ENCODE results near the gene MTCL1.

MTCL1 gene

DNA sequence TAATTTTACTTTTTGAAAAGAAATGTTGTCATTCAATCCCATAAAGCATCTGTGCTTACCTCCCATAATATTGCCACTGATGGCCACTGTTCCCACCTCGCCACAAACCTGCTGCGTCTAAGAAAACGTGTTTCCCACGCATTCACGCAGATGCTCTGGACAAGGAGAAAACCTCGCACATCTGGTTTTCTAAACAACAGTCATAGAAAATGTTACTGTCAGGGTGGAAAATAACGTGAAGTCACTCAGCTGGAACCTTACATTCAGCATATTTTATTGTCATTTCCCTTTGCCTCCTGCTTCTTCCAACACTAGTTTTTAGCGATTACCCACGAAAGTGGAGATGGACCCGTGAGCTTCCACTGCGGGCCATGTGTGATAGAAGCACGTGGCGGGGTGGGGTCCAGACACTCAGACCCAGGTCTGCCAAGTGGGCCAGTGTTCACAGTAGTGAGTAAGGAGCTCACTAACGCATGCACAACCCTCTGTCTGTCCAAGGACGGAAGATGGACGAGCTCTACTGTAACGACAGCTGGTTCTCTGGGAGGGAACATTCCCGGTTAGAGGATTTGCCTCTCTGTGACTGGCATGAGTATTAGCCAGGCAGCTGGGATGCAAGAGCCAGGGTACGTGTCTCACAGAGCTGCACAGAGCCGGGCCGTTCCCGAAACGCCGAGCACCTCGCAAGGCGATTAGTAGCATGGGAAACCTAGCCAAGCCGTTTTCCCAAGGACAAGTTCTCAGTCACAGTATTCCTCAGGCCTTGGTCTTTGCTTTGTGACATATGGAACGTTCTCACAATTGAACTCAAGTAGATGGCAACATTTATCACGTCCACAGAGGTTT lies 94.5 kb downstream of the MTCL1 start:
- Histone ChIP-seq H3K9ac (ENCODE audit: low read depth, low read length) (no peak overlapping the region), H3K9me3 (ENCODE audit: control insufficient read depth, insufficient read depth, low read length) (no peaks in the 10 kb centered on the region), H3K4me1 (ENCODE audit: insufficient read depth, low read length) (peaks cover 43% of the 10 kb centered on the region), H3K36me3 (ENCODE audit: insufficient read depth, low read length) (no peaks in the 10 kb centered on the region; the same call in 1 of the 2 replicates)

DNA sequence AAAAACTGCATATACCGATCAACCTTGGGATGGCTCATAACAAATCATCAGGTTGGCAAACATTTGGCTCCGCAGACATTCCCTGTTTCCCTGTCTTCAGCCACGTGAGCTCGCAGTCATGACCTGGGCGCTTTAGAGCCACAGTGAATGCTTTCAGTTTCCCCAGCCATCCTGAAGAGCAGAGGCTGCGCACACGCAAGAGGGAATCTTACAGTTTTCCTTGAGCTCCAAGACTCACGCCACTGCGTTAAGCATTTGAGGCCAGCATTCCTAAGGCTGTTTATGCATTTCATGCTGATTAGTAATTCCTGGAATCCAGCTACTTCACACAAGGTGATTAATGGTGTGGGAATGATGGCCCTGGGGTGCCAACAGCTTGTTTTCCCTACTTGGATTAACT lies 95.1 kb downstream of the MTCL1 start:
- Histone ChIP-seq H3K9ac (ENCODE audit: low read depth, low read length) (no peak overlapping the region), H3K9me3 (ENCODE audit: control insufficient read depth, insufficient read depth, low read length) (no peaks in the 10 kb centered on the region), H3K36me3 (ENCODE audit: insufficient read depth, low read length) (no peaks in the 10 kb centered on the region; the same call in 1 of the 2 replicates), H3K4me1 (ENCODE audit: insufficient read depth, low read length) (peaks cover 36% of the 10 kb centered on the region)

DNA sequence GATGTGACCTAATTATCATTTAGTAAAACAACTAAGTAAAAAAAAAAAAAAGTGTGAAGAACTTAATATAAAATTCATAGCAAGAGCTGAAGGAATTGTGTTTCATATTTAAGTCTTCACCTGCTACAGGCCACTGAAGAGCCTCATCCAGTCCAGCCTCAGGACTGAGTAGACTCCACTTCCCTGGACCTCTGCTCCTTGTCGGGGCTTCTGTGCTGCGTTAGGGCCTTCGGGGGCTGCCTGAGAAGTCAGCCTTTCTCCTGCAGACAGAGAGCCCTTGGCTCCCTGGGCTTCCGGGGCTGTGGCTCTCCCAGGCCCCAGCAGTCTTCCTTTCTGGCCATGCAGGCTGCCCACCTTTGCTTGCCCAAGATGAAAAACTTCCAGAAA lies 95.5 kb downstream of the MTCL1 start:
- Histone ChIP-seq H3K4me1 (ENCODE audit: insufficient read depth, low read length) (peaks cover 32% of the 10 kb centered on the region), H3K9me3 (ENCODE audit: control insufficient read depth, insufficient read depth, low read length) (no peaks in the 10 kb centered on the region), H3K36me3 (ENCODE audit: insufficient read depth, low read length) (peaks cover 3% of the 10 kb centered on the region), H3K9ac (ENCODE audit: low read depth, low read length) (no peak overlapping the region)

DNA sequence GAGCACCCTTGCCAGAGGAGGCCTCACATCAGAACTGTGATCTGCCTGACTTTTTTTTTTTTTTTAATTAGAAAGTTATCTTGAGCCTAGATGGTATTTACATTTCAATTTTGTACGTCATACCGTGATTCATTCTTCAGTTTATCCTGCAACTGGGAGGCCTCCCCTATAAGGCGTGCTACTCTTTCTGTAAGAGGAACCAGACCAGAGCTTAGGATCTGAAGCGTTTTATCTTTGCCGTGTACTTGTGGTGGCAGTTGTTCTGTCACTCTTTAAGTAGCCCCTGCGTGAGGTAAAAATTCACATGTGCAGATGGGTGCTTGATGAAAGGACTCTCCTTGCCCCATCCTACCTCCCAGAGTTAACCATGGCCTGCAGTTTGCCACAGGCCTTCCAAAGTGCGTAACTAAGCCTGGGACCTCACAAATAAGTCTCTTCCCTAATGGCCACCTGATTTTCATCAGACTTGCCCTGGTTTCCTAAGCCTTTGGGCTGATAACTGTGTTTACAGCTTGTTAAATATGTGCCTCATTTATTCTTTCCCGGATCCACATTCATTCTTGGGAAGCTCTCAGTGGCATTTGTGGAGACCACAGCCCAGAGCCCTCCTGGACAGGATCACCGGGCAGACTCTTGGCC lies 96.0 kb downstream of the MTCL1 start:
- Histone ChIP-seq H3K36me3 (ENCODE audit: insufficient read depth, low read length) (peaks cover 4% of the 10 kb centered on the region), H3K9ac (ENCODE audit: low read depth, low read length) (no peak overlapping the region), H3K4me1 (ENCODE audit: insufficient read depth, low read length) (peaks cover 27% of the 10 kb centered on the region), H3K9me3 (ENCODE audit: control insufficient read depth, insufficient read depth, low read length) (no peaks in the 10 kb centered on the region)

DNA sequence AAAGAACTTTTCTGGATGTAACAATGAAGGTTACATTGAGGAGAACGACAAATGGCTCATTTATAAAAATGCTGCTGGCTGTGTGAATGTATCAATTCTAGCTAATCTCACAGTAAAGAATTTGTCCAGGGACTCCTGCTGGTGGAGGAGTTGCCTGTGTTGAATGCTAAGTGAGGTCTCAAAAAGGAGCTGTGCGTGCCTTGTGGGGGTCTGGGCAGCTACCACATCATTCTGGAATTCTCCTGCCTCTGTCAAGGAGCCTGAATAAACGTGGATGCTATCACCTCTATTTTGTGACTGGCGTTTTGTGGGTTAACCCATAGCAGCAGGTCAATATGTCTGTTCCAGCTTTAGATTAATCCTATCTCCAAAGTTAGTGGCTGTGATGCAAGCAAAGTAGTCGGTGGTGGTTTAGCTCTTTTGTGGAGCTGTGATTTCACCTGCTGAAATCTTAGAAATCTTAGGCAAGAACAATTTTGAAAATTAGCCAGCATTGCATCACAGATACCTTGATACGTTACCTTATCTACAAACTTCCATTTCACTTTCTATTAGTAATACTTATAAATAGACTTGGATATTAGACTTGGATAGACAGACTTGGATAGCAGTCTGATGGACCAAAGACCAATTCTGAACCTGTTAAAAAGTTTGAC lies 96.8 kb downstream of the MTCL1 start:
- H3K36me3 ChIP-seq (ENCODE audit: insufficient read depth, low read length): peaks cover 6% of the 10 kb centered on the region
- H3K9ac ChIP-seq (ENCODE audit: low read depth, low read length): no peak overlapping the region

DNA sequence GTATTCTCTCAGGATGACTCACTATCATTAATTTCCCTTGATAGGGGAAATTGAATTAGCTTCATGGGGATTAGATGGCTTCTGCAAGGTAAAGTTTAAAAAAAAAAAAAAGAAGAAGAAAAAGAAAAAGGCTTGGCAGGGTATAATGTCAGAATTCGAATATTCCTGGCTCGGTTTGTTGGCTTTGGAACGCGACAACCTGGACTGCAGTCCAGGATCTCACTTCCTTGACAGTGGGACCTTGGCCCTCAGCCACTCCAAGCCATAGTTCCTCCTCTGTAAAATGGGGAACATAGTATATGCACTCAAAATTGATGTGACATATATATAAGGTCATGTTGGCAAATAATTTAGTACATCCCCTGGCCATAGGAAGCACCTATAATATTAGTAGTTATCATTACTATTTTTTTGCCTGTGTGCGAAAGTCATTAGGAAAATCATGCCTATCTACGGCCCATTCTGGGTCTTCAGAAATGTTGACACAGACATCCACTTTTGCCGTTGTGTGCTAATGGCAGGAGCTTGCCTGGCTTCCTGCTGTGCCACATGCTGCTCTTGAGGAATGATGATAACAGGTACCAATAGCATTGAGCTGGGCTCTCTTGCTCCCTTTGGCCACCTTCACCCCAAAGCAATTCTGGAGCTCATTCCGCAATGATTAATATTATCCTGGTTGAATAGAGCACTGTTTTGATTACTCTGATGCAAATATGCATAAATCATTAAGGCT lies 97.9 kb downstream of the MTCL1 start:
- no peak overlapping the region for H3K9ac ChIP-seq (ENCODE audit: low read depth, low read length)
- peaks cover 19% of the 10 kb centered on the region for H3K4me1 ChIP-seq (ENCODE audit: insufficient read depth, low read length)
- no peaks in the 10 kb centered on the region for H3K9me3 ChIP-seq (ENCODE audit: control insufficient read depth, insufficient read depth, low read length)
- H3K36me3 ChIP-seq (ENCODE audit: insufficient read depth, low read length): peaks cover 9% of the 10 kb centered on the region; the same call in 1 of the 2 replicates

More for the DNA sequence above, 96.8 kb downstream of the MTCL1 start:
- Histone ChIP-seq H3K9me3 (ENCODE audit: control insufficient read depth, insufficient read depth, low read length) (no peaks in the 10 kb centered on the region), H3K4me1 (ENCODE audit: insufficient read depth, low read length) (peaks cover 21% of the 10 kb centered on the region)

DNA sequence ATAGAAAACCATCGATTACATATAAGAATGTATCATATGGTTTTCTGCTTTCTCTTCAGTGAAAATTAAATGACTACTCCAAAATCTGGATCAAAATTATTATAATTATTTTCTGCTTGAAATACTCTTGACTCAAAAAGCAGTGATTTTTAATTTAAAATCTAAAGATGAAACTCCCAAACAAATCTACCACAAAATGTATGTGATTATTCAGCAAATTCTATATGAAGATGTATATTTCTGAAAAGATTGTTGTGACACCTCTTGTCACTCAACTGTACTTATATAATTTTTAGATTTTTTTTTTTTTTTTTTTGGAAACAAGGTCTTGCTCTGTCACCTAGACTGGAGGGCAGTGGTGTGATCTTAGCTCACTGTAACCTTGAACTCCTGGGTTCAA lies 98.6 kb downstream of the MTCL1 start:
- H3K9me3 ChIP-seq (ENCODE audit: control insufficient read depth, insufficient read depth, low read length): no peaks in the 10 kb centered on the region
- H3K9ac ChIP-seq (ENCODE audit: low read depth, low read length): no peak overlapping the region
- H3K36me3 ChIP-seq (ENCODE audit: insufficient read depth, low read length): peaks cover 9% of the 10 kb centered on the region; the same call in 1 of the 2 replicates
- H3K4me1 ChIP-seq (ENCODE audit: insufficient read depth, low read length): peaks cover 19% of the 10 kb centered on the region

DNA sequence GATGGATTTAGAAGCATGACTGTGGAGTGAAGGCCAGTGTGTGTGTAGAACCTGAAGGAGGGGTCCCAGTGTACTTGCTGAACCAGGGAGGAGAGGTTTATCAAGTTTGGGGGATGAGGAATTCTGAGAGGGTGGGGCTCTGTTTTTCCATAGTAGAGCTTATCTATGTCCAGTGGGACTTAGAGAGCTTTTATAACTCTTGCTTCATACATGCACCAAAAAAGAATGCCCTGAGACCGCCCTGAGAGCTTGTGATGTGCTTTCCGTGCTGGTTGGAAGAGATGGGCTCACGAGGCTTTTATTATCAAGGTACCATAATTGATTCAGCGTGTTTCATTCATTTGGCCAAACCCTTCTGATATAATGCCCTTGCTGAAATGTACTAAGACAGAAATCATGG lies 100.2 kb downstream of the MTCL1 start:
- peaks cover 12% of the 10 kb centered on the region; the same call in 1 of the 2 replicates for H3K36me3 ChIP-seq (ENCODE audit: insufficient read depth, low read length)
- H3K9me3 ChIP-seq (ENCODE audit: control insufficient read depth, insufficient read depth, low read length): no peaks in the 10 kb centered on the region
- H3K4me1 ChIP-seq (ENCODE audit: insufficient read depth, low read length): peaks cover 11% of the 10 kb centered on the region
- H3K9ac ChIP-seq (ENCODE audit: low read depth, low read length): no peak overlapping the region

DNA sequence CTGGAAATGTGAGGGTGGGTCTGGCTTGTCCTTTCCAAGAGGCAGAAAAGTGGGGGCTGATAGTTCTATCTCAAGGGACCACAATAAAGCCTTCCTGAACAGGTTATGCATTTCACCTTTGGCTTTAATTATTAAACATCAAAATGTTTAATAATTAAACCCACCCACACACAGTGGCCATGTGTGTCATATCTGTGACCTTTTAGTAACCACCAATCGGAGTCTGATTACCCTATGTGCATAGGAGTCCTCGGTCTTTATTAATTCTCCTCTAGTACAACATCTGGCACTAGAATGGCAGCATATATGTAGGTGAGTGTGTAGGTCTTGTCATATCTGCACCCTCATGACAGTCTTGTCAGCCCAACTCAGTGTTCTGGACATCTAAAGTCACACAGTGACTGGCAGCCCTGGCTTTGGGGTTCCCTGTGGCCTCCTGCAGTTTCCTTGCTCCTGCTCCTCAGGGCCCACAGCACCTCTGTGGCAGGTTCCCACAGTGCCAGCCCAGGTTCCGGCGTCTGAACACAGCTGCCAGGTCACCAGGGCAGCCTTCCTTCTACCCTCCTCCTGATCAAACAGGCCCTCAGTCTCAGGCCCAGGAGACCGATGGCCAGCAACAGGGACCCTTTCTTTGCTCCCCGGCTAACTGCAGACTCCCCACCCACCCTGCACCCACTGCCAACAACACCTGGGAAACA lies 100.9 kb downstream of the MTCL1 start:
- Histone ChIP-seq H3K9ac (ENCODE audit: low read depth, low read length) (no peak overlapping the region), H3K4me1 (ENCODE audit: insufficient read depth, low read length) (peaks cover 5% of the 10 kb centered on the region), H3K36me3 (ENCODE audit: insufficient read depth, low read length) (peaks cover 12% of the 10 kb centered on the region; the same call in 1 of the 2 replicates), H3K9me3 (ENCODE audit: control insufficient read depth, insufficient read depth, low read length) (no peaks in the 10 kb centered on the region)

DNA sequence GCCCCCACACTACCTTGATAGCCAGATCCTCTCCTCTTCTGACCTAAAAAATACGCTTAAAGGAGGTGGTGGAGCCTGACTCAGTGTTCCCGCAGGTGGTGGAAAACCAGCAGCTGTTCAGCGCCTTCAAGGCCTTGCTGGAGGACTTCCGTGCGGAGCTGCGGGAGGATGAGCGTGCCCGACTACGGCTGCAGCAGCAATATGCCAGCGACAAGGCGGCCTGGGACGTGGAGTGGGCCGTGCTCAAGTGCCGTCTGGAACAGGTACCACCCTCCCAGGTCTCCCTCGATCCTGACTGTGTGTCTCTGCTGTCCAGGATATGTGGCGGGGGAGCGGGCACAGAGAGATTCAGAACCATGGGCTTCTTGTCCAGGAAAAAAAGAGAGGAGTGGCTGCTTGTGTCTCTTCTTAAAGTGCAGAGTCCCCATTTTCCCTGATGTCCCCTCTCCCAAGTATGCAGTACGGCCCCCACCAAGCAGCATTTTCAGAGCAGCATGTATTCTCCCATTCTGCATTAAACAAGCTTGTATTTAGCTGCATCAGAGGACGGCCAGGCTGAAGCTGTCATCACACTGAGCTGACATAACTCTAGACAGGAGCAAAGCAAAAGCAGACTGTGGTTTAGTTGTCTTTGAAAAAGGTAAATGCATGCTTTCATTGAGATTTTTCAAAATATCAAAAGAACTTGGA lies 101.6 kb downstream of the MTCL1 start:
- H3K9me3 ChIP-seq (ENCODE audit: control insufficient read depth, insufficient read depth, low read length): no peaks in the 10 kb centered on the region
- H3K9ac ChIP-seq (ENCODE audit: low read depth, low read length): no peak overlapping the region
- H3K4me1 ChIP-seq (ENCODE audit: insufficient read depth, low read length): no peaks in the 10 kb centered on the region
- peaks cover 12% of the 10 kb centered on the region; the same call in 1 of the 2 replicates for H3K36me3 ChIP-seq (ENCODE audit: insufficient read depth, low read length)

DNA sequence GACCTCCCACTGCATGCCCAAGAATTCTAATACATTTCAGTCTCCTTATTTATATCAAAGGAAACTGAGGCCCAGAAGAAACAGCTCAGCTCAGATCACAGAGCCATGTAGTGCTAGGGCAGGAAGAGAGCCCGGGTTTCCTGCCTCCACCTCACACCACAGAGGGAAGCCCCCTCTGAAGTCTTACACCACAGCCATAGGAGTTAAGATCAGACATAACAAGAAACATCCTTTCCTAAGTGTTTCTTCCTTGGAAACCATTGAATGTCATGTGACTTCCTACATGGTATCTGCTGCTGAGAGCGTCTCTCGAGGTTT lies 102.1 kb downstream of the MTCL1 start:
- no peaks in the 10 kb centered on the region for H3K9me3 ChIP-seq (ENCODE audit: control insufficient read depth, insufficient read depth, low read length)
- no peaks in the 10 kb centered on the region for H3K4me1 ChIP-seq (ENCODE audit: insufficient read depth, low read length)
- no peak overlapping the region for H3K9ac ChIP-seq (ENCODE audit: low read depth, low read length)
- peaks cover 15% of the 10 kb centered on the region for H3K36me3 ChIP-seq (ENCODE audit: insufficient read depth, low read length)

DNA sequence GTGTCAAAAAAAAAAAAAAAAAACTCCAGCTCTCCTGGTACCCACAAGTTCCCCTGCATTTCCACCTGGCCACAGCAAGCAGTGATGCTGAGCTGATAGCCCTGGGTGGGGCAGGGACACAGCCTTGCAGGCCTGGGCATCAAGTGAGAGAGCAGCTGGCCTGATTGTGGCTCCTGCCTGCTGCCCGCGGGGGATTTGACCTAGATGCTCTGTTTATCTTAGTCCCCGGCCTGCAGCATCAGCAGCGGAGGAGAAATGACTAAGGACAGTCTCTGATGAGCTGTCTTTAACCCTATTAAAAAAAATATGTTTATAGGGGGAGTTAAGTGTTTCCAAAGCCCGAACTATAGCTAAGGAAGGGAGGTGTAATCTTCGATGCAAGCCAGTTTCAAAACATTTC lies 102.6 kb downstream of the MTCL1 start:
- H3K36me3 ChIP-seq (ENCODE audit: insufficient read depth, low read length): peaks cover 21% of the 10 kb centered on the region
- no peaks in the 10 kb centered on the region for H3K9me3 ChIP-seq (ENCODE audit: control insufficient read depth, insufficient read depth, low read length)
- no peaks in the 10 kb centered on the region for H3K4me1 ChIP-seq (ENCODE audit: insufficient read depth, low read length)
- no peak overlapping the region for H3K9ac ChIP-seq (ENCODE audit: low read depth, low read length)

DNA sequence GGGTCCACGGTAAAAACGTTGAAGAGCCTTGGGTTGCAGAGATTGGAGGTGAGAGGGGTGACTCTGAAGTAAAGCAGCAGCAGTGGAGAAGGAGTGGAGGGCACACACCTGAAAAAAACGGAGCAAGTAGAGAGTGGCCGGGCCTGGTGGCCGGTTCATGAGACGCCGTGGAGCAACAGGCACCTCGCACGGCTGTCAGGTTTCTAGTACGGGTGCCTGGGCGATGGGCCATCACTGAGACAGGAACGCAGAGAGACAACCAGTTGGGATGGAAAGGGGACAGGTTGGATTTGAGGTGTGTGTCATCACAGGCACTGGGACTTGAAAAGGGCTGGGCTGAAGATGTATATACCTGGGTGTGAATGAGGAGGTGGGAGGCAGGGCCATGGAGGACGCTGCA lies 104.2 kb downstream of the MTCL1 start:
- no peaks in the 10 kb centered on the region for H3K9me3 ChIP-seq (ENCODE audit: control insufficient read depth, insufficient read depth, low read length)
- peaks cover 22% of the 10 kb centered on the region for H3K36me3 ChIP-seq (ENCODE audit: insufficient read depth, low read length)
- H3K9ac ChIP-seq (ENCODE audit: low read depth, low read length): no peak overlapping the region
- H3K4me1 ChIP-seq (ENCODE audit: insufficient read depth, low read length): no peaks in the 10 kb centered on the region
